NB4 (cell line): Measurements from ENCODE around the gene EHF.

ENCODE experiments used
- CTCF ChIP-seq: IDR thresholded peaks from one replicate; pipeline ENCODE4 v1.5.1; 2012; ENCODE audit warnings: low read depth, low read length
- MYC ChIP-seq: IDR thresholded peaks from 2 replicates; pipeline ENCODE4 v1.6.1; 2011; ENCODE audit warnings: low read depth, low read length
- TF ChIP-seq, protein P1 (sequence below): IDR thresholded peaks from 2 replicates; pipeline ENCODE4 v1.6.1; 2011; ENCODE audit warnings: low read depth, low read length

GRCh38 chr11:34638897-34639296, 18.0 kb downstream of the EHF start:
- no peak for TF ChIP-seq CTCF
- TF ChIP-seq, protein P1, sequence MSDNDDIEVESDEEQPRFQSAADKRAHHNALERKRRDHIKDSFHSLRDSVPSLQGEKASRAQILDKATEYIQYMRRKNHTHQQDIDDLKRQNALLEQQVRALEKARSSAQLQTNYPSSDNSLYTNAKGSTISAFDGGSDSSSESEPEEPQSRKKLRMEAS: no peak
- no peak for TF ChIP-seq MYC
